ENCODE measurements around the gene MPC1.

The MPC1 gene

GRCh38 chr6:166315436-166315835 lies 67.3 kb downstream of the MPC1 start:
- DNase-seq (ENCODE audit: low read depth), result no peak

Measured in stromal cell of bone marrow (primary cell).